ENCODE data around the gene PITHD1.
"Not testable (repeated sequence)": the region's sequence is repeated elsewhere in the genome, so short reads cannot be mapped to it uniquely, and the experiment has no call there.

Gene PITHD1

GRCh38 chr1:23827717-23828116, 49.5 kb downstream of the PITHD1 start:
- DNase-seq: no peak

- DNase-seq: not testable (repeated sequence)
Observed at GRCh38 chr1:23834156-23834555, 55.9 kb downstream of the PITHD1 start.

DNA sequence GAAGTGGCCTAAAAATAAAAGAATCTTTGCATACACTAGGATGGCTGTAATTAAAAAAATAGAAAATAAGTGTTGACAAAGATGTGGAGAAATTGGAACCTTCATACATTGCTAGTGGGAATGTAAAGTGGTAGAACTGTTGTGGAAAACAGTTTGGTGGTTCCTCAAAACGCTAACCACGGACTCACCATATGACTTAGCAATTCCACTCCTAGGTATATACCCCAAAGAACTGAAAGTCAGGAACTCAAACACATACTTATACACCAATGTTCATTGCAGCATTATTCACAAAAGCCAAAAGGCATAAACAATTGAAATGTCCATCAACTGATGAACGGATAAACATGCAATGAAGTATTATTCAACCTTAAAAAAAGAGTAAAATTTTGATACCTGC, 57.8 kb downstream of the PITHD1 start:
- DNase-seq: no peak
